NCI-H1092 (cell line): ENCODE data around the gene SLCO6A1.
"Not testable (repeated sequence)": the region's sequence is repeated elsewhere in the genome, so short reads cannot be mapped to it uniquely, and the experiment has no call there.

Experiments used
- DNase-seq: peaks from one replicate; lab custom pipeline; 2025; lab: John Stamatoyannopoulos, UW

Gene SLCO6A1

GRCh38 chr5:102498271-102499034, at the start of gene SLCO6A1:
SLCO6A1 (minus strand) TSS chr5:102499001; CDS start chr5:102498844, 157 bp downstream.
- DNase-seq, result no peak

GRCh38 chr5:102547141-102548035, 48.6 kb upstream of the SLCO6A1 start:
- no peak for DNase-seq

- DNase-seq, result no peak
These were observed 46.4 kb upstream of the SLCO6A1 start for GRCh38 chr5:102545175-102545574.

GRCh38 chr5:102542057-102542456, 43.3 kb upstream of the SLCO6A1 start:
- DNase-seq, result no peak

- DNase-seq, result no peak
These were observed 41.4 kb upstream of the SLCO6A1 start for GRCh38 chr5:102539996-102540728.

- DNase-seq, result no peak
These were observed 40.8 kb upstream of the SLCO6A1 start for GRCh38 chr5:102539562-102539961.

- no peak for DNase-seq
These were observed 38.2 kb upstream of the SLCO6A1 start for GRCh38 chr5:102537011-102537410.

- DNase-seq, result no peak
These were observed 37.6 kb upstream of the SLCO6A1 start for GRCh38 chr5:102536323-102536928.

- DNase-seq, result no peak
These were observed 33.3 kb upstream of the SLCO6A1 start for GRCh38 chr5:102532123-102532522.

GRCh38 chr5:102531506-102531905, 32.7 kb upstream of the SLCO6A1 start:
- no peak for DNase-seq

GRCh38 chr5:102529447-102529846, 30.6 kb upstream of the SLCO6A1 start:
- DNase-seq, result no peak

- DNase-seq, result no peak
These were observed 30.2 kb upstream of the SLCO6A1 start for GRCh38 chr5:102529031-102529430.

- DNase-seq, result no peak
These were observed 29.8 kb upstream of the SLCO6A1 start for GRCh38 chr5:102528600-102528999.

GRCh38 chr5:102527547-102527946, 28.7 kb upstream of the SLCO6A1 start:
- no peak for DNase-seq

- no peak for DNase-seq
These were observed 24.9 kb upstream of the SLCO6A1 start for GRCh38 chr5:102523541-102524175.

- DNase-seq, result no peak
These were observed 12.9 kb upstream of the SLCO6A1 start for GRCh38 chr5:102511666-102512065.

- not testable (repeated sequence) for DNase-seq
These were observed 7.4 kb downstream of the SLCO6A1 start for GRCh38 chr5:102491261-102491914.

GRCh38 chr5:102483736-102484135, 15.1 kb downstream of the SLCO6A1 start:
- DNase-seq, result no peak

GRCh38 chr5:102481054-102481715, 17.6 kb downstream of the SLCO6A1 start:
- no peak for DNase-seq

- DNase-seq, result no peak
These were observed 45.1 kb downstream of the SLCO6A1 start for GRCh38 chr5:102453716-102454115.
